ENCODE results near the gene EID1.
"Not testable (repeated sequence)": the region's sequence is repeated elsewhere in the genome, so short reads cannot be mapped to it uniquely, and the experiment has no call there.

EID1 gene

DNA sequence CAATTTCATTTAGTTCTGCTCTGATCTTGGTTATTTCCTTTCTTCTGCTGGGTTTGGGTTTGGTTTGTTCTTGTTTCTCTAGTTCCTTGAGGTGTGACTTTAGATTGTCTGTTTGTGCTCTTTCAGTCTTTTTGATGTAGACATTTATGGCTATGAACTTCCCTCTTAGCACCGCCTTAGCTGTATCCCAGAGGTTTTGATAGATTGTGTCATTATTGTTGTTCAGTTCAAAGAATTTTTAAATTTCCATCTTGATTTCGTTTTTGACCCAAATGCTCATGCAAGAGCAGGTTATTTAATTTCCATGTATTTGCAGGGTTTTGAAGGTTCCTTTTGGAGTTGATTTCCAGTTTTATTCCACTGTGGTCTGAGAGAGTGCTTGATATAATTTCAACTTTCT lies 32.6 kb downstream of the EID1 start:
- DNase-seq (ENCODE audit: low read depth in 2 of 2) = not testable (repeated sequence)

DNA sequence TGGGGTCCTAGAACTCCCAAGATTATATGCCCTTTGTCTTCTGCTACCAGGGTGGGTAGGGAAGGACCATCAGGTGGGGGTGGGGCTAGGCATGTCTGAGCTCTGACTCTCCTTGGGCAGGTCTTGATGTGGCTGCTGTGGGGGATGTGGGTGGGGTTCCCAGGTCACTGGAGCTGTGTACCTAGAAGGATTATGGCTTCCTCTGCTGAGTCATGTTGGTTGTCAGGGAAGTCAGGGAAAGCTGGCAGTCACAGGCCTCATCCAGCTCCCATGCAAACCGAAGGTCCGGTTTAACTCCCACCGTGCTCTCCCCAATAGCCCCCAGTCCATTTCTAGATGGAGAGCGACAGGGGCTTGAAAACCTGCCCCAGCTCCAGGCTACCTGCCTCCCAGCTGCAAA lies 35.2 kb downstream of the EID1 start:
- no peak for DNase-seq (ENCODE audit: low read depth in 2 of 2)

DNA sequence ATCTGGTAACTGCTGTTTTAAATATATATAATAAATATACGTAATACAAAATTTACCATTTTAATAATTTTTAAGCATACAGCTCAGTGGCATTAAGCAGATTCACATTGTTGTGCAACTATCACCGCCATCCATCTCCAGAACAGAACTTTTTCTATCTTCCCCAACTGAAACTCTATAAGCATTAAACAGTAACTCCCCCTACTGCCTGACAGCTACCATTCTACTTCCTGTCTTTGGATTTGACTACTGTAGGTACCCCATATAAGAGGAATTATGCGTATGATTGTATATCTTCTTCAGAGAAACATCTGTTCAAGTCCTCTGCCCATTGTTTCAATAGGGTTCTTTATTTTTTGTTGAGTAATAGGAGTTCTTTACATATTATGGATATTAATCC lies 36.8 kb downstream of the EID1 start:
- DNase-seq (ENCODE audit: low read depth in 2 of 2) = no peak

DNA sequence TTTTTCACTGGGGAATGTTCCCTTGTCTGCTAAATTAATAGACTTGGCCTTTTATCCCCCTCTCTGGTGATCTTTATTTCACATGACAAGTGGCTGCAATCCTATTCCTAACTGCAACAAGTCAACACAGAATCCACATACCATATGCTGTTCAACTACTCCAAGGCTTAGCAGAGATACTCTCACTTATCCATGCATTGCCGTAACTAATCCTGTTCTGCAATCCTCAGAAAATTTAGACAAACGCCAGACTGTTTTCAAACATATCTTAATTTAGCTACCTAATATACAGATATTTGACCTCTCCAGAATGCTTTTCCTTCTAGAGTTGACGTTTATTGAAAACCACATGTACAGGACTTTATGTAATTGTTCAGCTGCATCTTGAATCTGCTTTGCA lies 37.9 kb downstream of the EID1 start:
- no peak for DNase-seq (ENCODE audit: low read depth in 2 of 2)

DNA sequence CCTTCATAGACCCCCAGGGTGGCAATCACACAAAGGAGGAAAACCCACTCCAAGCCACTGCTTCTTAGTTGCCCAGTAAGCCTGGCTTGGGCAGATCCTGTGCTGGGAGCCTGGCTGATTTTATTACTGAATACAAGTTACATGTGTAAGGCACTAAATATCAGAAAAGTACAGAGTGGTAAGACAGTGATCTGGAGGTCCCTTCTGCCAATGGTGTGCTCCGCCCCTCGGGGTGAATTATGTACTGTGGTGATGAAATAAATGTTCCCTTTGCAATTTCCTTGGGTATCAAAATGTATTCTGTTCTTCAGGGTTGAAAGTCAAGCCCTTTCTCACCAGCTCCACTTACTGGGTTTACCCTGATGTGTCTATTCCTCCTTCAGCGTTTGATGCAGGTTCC lies 38.8 kb downstream of the EID1 start:
- no peak for DNase-seq (ENCODE audit: low read depth in 2 of 2)

DNA sequence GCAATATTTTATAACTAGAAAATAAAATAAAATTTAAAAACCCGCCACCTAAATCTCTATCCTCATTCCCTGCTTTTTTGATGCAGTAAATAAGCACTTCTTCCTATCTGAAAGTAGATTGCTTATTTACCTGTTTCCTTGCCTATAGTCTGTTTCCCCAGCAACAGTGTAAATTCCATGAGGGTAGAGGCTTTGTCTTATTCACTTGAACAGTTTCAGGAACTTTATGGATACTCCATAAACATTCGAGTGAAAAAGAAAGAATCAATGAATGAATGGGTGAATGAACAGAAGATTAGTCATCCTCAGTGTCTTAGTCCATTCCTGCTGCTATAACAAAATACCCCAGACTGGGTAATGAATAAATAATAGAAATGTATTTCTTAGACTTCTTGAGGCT lies 44.1 kb downstream of the EID1 start:
- DNase-seq (ENCODE audit: low read depth in 2 of 2) = no peak

DNA sequence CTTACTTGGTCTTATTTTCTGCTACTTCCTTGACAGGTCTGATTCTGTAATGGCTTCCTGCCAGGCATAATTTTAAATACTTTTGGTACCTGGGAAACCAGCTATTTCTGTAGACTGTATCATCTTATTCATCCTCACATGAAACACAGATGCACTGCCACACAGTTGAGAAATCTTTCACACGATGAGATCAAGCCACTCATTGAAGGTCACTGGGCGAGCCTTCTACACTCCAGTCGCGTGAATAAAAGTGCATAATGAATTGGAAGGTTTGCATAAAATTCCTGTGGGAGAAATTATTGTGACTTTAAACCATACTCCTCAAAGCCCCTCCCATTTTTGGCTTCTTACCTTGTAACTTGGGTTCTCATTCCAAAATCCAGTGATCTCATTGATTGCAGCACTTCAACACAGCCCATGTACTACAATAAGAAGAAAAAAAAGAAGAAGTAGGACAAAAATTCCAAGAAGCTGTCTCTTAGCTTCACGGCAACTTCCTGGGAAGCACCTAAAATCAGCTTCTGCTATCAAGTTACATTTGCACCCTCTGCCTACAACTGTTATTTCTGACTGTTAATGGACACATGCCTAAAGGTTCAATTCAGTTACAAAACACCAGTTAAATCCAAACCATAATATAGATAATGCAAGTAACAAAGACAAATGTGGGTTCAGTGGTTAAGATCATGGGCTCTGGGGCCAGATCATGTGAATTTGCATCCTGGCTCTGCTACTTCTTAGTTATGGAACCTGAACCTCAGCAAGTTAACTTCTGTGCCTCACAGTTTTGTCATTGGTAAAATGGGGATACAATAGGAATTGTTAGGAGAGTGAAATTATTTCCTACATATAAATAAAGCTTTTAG lies 46.8 kb downstream of the EID1 start:
- no peak for DNase-seq (ENCODE audit: low read depth in 2 of 2)

DNA sequence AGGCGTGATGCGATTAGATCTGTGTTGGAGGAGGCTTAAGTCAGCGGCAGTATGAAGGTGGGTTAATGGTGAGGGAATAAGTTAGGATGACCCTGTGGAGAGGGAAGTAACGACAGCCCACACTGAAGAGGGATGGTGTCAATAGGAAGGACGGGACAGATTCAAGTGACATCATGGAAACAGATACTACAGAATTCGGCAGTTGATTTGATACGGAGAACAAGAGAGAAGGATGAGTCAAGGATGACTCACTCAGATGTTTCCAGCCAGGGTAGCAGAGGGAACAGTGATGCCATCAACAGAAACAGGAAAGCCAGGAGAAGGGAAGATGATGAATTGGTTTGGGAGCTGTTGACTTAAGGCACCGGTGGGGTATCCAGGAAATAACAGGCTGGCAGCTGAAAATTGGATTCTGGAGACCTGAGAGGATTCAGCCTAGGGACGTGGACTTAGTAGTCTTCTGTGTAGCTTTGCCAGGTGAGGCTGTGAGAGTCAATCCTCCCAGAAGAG lies 47.8 kb downstream of the EID1 start:
- DNase-seq (ENCODE audit: low read depth in 2 of 2) = no peak

DNA sequence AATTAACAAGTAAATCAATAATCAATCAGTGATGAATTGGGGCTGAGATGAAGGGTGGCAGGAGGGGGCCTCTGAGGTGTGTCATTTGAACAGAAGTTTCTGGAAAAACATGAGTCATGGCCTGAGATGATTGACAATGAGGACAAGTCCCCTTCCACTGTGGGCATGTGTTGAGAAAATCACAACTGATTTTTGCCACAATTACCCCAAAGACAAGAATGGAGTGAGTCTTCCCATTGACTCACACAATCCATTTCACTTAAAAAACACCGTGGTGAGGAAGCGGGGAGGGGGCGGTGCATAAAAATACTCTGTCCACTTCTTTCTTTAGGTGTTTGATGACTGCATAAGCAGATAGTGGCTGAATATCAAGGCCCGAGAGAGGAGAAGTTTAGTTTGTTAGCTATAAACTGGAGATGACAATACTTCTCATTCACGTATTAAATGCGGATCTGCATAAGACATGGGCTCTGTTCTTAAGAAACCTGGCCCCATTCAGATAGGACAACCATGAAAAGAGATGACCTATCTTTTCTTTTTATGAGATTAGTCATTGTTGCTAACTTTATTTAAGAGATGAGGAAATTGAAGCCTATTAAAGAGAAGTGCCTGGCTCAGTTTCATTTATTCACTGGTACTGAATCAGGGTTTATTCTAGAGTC lies 51.1 kb downstream of the EID1 start:
- peak; percentile 37 to 44 for DNase-seq (ENCODE audit: low read depth in 2 of 2)

DNA sequence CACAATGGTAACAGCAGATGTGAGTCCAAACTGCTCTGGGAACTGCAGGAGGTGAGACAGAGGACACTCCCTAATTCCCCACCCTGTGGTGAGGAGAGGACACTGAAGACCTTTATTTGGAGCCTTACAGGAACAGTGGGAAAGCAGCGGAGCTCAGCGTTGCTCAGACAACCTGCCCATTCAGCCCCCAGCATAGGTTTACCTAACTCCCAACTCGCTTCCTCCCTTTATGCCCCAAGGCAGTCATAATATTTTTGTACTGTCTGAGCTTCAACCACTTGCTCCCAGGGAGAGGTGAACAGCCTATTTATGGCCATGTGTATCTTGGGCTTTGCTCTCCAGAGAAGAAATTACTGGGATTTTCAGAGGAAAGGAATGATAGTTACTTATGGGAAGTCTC lies 51.7 kb downstream of the EID1 start:
- no peak for DNase-seq (ENCODE audit: low read depth in 2 of 2)

Data from stimulated activated CD4-positive, alpha-beta T cell treated with anti-CD3 and anti-CD28 coated beads, Interleukin-4, amount 100 ng/mL, for 48 hours (primary cell).